GM18505 (cell line): Measurements from ENCODE around the gene ICOS.

Experiments used
- ATAC-seq: cut with Tn5 transposase; IDR thresholded peaks from one replicate; pipeline ENCODE4 v1.9.1; 2021; ENCODE audit not compliant: unreplicated experiment
- POLR2A ChIP-seq: IDR thresholded peaks from 4 replicates; pipeline ENCODE4 v1.6.1; 2011; ENCODE audit warnings: borderline replicate concordance; ENCODE audit not compliant: insufficient read depth, insufficient read length; ENCODE audit errors: extremely low read depth

The ICOS gene, protein sequence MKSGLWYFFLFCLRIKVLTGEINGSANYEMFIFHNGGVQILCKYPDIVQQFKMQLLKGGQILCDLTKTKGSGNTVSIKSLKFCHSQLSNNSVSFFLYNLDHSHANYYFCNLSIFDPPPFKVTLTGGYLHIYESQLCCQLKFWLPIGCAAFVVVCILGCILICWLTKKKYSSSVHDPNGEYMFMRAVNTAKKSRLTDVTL

DNA sequence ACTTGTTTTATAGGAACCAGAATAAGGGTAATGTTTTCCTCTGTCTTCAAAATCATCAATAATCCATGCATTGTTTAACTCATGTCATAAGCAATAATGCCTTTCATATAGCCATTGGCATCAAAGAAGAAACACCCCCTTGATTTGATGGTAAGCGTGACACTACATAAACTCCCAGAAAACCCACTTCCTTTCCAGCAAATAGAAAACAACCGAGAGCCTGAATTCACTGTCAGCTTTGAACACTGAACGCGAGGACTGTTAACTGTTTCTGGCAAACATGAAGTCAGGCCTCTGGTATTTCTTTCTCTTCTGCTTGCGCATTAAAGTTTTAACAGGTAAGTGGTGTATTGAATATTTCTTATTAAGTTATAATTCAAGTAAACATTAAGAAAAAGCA, at the start of gene ICOS:
TSS of gene ICOS (plus strand) at position 229 of the 400 bp plus-strand sequence. CDS start at position 281, 52 bp downstream.
- no peak for TF ChIP-seq POLR2A
- ATAC-seq, result no peak

DNA sequence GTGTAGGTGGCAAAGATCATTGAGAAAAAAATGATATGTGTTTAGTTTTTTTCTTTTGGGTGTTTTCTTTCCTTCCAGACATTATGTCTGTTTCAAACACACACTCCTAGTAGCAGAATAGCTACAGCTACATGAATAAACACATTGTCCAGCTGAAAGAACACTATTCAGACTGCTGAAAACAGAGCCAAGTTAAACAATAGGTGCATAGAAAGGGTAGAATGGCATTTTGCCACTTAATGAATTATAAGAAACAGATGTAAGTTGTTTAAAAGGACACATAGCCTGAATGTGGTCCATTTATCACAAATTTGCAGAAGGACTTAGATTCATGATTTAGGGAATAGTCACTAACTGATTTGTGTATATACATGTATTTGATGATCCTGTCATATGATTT, 48.9 kb upstream of the ICOS start:
- no peak for TF ChIP-seq POLR2A
- ATAC-seq, result no peak

DNA sequence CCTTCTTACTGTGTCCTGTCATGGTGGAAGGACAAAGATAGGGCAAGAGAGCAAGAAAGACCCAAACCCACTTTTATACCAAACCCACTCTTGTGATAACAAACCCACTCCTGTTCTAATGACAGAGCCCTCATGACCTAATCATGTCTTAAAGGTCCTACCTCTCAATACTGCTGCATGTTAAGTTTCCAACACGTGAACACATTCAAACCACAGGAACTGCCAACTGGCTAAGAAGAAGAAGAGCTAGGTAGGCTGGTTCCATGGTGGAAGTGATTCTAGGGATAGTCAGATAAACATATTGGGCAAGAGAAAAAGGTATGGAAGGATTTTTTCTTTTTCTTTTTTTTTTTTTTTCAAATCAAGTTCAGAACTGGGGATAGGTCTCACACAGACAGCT, 47.0 kb upstream of the ICOS start:
- TF ChIP-seq POLR2A, result no peak
- no peak for ATAC-seq

DNA sequence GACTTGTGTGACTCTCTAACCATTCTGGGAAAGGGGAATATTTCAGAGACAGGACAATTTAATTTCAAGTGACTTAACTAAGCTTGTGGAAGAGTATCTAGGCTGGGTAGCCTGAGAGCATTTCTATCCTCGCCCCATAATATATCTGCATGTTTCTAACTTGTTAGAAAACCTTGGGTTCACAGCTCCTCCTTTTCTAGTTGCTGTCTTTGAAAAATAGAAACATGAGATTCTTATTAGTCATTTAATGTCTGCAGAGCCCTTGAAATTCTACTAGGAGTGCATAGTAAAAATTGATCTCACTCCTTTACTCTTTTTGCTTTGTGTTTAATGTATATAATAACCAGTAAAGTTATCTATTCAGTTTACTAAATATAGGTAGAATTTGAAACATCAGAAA, 46.6 kb upstream of the ICOS start:
- no peak for TF ChIP-seq POLR2A

DNA sequence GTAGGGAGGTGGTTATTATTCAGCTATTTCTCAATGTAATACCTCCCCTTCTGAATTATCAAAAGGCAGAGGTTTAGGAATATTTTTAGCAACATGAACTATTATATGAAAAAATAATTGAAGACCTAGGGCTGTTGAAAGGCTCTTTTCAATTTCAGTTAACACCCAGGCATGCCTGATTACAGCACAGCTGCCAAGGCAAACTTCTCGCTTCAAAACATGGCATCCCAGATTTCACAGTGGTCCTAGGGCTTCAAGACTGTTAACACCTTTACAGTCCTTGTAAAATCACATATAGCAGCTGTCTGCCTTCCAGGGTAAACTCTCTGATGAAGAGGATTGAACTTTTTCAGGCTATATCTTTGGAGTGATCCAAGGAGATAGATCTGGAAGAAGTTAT, 45.8 kb upstream of the ICOS start:
- no peak for TF ChIP-seq POLR2A
- no peak for ATAC-seq

More for the DNA sequence above, 46.6 kb upstream of the ICOS start:
- ATAC-seq, result no peak

DNA sequence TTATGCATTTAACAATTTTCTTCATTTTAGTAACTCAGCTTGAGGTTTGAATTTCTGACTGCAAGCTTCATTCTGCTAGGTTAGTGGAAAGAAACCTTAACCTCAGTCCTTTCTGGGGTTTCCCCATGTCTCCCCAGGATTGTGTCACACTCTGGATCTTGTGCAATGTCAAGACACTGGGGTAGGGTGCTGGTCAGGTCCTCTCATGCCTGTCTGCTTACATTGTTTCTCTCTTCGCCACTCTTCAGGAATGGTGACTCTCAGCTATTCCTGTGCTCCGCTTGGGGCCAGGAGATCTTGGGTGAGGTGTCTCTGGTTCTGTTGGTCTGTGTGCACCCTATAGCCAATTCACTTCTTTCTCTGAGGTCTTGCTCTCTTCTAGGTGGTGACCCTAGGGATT, 45.1 kb upstream of the ICOS start:
- ATAC-seq, result no peak

DNA sequence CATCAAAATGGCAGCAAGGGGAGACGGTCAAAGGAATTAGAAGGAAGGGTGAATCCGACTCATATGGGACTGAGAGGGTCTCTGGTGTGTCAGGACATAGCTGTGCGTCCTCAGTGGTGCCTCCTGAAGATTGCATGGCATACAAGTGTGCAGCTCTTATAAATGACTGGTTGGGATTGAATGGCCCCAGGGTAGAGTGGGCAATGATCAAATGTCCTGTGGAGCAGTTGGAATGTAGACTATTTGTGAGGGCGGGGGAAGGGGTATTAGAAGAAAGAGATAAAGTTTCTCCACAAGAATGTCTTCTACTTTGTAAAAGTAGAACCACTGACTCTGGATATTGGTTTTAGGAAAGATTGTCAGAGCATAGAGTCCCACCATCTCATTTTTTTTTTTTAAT, 44.4 kb upstream of the ICOS start:
- TF ChIP-seq POLR2A, result no peak
- ATAC-seq, result no peak

More for the DNA sequence above, 45.1 kb upstream of the ICOS start:
- TF ChIP-seq POLR2A, result no peak

DNA sequence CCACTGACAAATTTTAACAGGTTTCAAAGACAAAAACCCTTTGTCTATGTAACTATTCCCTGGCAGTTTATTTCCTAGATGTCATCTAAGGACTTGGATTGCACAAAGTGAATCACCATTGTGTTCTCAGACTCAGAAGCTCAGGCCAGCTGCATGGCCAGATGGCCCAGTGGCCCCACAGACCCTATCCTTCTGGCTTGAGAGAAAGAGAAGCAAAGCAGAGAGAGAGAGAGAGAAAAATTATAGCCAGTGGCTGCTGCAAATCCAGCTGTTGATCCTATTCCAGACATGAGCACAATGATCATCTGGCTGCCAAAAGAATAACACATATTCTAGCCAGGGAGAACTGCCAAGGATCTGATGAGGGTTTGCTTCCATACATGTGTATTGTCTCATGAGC, 43.2 kb upstream of the ICOS start:
- TF ChIP-seq POLR2A, result no peak
- ATAC-seq, result no peak

DNA sequence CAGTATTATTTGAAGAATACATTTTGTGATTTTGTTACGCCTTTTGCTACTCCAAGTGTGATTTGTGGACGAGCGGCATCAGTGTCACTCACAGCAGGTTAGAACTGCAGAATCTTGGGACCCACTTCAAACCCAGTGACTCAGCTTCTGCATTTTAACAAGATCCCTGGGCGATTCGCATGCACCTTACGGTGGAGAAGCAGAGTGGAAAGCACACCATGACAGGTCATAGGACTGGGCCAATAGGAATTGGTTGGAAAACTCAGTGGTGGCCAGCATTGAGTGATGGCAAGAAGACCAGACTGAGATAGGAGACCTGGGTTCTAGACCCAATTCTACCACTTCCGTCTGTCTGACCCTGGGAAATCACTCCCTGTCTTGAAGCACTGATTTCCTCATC, 42.7 kb upstream of the ICOS start:
- no peak for ATAC-seq
- no peak for TF ChIP-seq POLR2A

DNA sequence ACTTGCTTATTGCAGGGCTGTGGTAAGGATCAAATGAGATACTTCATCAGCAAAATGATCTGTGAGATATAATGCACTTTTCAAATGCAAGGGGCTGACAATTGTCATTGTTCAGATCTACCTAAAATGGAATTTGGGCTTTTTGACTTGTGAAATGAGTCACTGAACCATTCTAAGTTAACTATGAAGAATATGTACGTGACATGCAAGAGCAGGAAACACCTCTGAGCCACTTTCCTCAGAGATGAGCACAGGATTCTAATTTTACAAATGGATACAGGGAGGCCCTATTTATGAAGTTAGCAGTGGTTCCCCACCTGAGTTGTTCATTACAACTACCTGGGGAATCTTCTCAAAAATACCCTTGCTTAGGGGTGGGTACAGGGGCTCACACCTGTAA, 42.3 kb upstream of the ICOS start:
- no peak for ATAC-seq
- TF ChIP-seq POLR2A, result no peak

DNA sequence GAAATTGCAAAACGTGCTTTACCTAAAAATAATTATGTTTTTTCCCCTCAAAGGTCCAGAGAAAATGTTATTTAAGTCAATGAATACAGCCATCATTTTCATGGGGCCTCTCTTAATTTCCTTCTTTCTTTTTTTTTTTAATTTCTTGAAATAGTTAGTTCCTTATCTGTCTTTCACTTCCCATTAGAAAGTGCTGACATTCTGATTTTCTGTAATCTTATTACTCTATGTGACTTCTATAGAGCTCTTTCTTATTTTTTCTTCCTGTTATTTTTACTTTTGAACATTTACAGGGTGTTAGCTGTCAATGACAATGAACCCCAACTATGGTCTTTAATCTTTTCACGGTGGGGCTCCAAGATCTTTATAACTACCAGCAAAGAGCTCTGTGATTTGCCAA, 39.0 kb upstream of the ICOS start:
- no peak for TF ChIP-seq POLR2A

DNA sequence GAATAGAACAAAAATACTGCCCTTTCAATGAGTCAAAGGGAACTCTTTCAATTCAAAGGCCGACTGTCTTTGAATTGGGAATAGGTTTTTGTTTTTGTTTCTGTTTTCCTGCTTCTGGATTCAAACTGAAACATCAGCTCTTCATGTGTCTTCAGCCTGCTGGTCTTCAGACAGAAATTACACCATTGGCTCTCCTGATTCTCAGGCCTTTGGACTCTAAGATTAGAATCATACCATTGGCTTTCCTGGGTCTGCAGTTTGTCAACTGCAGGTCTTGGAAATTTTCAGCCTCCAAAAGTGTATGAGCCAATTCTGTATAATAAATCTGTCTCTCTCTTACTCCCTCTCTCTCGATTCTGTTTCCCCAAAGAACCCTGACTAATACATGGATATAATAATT, 37.9 kb upstream of the ICOS start:
- ATAC-seq, result no peak
- no peak for TF ChIP-seq POLR2A

More for the DNA sequence above, 39.0 kb upstream of the ICOS start:
- ATAC-seq, result no peak

DNA sequence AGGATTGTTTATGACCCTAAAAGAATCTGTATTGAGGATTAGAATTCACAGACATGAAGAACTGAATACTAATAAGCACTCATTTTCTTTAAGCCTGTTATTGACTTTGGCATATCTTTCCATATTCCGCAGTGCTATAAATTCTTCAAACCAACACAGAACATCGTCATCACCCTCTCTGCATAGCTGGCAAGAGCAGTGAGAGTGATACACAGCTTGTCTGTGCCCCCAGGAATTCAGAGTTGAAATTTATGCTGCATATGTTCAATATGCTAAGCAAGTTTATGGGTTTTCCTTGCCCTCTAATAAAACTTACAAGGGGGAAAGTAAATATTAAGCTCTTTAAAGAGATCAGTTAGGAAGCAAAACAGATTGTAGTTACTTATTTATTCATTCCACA, 36.3 kb upstream of the ICOS start:
- ATAC-seq, result no peak
- no peak for TF ChIP-seq POLR2A

DNA sequence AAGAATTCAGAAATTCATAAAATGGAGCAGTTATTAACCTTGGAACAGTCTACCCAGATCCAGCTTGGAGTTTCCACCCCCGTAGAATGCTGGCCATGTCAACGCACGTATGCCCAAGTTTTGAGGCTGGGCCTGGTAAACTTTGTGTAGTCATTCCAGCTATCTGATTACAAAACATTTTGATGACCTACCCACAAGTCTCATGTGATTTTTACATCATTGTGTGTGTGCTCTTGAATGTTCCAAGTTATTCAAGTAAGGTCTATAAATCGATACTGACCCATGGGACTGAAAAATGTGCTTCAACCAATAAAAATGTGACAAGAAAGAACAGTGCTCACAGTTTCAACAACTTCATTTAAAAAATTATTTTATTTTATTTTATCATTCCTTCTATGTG, 32.5 kb upstream of the ICOS start:
- ATAC-seq, result no peak
- TF ChIP-seq POLR2A, result no peak

DNA sequence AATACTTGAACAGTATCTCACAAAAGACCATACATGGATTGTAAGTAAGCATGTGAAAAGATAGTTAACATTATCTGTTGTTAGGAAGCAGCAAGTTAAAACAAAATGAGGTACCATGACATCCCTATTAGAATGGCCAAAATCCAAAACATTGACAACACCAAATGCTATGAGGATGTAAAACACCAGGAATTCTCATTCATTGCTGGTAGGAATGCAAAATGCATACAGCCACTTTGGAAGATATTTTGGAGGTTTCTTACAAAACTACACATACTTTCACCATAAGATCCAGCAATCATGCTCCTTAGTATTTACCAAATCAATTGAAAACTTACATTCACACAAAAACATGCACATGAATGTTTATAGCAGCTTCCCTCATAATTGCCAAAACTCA, 30.9 kb upstream of the ICOS start:
- no peak for ATAC-seq
- no peak for TF ChIP-seq POLR2A
